ENCODE data around the gene TANGO6. TPM values are rescaled to one million over a fixed set of nuclear protein-coding genes. Genes with fewer than 3 reads are reported as not detected.

Gene TANGO6
- total RNA-seq, 1 donor from 2014 or later, result 12.8 TPM

GRCh38 chr16:68892214-68892613 is 48.9 kb downstream of the TANGO6 start:
- Histone ChIP-seq H3K9me3 (ENCODE audit: low read depth) (no peaks in the 10 kb centered on the region), H3K79me2 (ENCODE audit: low read depth) (no peaks in the 10 kb centered on the region), H3K27ac (no peak overlapping the region), H4K20me1 (ENCODE audit: low read depth) (peaks cover 4% of the 10 kb centered on the region), H3K9ac (no peak overlapping the region), H2AFZ (replicated peaks) (no peak overlapping the region), H3K4me1 (no peaks in the 10 kb centered on the region), H3K4me3 (no peak overlapping the region), H3K4me2 (no peak overlapping the region), H3K27me3 (no peaks in the 10 kb centered on the region), H3K36me3 (no peaks in the 10 kb centered on the region), H3F3A (ENCODE audit: low read depth) (no peaks in the 10 kb centered on the region)
- Mint-ChIP-seq H3K27ac (no peak overlapping the region), H3K27me3 (ENCODE audit: insufficient read depth, low read depth) (peaks cover 2% of the 10 kb centered on the region), H3K36me3 (no peaks in the 10 kb centered on the region), H3K9me3 (no peaks in the 10 kb centered on the region), H3K4me1 (peaks cover 6% of the 10 kb centered on the region), H3K4me3 (no peak overlapping the region)
- no peak for DNase-seq (ENCODE audit: low spot score)
- TF ChIP-seq EZH2phosphoT487 (IDR thresholded peaks at IDR 0.05) (no peak), EZH2 (IDR thresholded peaks at IDR 0.05) (no peak)
- TF ChIP-seq, protein P1, sequence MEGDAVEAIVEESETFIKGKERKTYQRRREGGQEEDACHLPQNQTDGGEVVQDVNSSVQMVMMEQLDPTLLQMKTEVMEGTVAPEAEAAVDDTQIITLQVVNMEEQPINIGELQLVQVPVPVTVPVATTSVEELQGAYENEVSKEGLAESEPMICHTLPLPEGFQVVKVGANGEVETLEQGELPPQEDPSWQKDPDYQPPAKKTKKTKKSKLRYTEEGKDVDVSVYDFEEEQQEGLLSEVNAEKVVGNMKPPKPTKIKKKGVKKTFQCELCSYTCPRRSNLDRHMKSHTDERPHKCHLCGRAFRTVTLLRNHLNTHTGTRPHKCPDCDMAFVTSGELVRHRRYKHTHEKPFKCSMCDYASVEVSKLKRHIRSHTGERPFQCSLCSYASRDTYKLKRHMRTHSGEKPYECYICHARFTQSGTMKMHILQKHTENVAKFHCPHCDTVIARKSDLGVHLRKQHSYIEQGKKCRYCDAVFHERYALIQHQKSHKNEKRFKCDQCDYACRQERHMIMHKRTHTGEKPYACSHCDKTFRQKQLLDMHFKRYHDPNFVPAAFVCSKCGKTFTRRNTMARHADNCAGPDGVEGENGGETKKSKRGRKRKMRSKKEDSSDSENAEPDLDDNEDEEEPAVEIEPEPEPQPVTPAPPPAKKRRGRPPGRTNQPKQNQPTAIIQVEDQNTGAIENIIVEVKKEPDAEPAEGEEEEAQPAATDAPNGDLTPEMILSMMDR (IDR thresholded peaks at IDR 0.05), result no peak

DNA sequence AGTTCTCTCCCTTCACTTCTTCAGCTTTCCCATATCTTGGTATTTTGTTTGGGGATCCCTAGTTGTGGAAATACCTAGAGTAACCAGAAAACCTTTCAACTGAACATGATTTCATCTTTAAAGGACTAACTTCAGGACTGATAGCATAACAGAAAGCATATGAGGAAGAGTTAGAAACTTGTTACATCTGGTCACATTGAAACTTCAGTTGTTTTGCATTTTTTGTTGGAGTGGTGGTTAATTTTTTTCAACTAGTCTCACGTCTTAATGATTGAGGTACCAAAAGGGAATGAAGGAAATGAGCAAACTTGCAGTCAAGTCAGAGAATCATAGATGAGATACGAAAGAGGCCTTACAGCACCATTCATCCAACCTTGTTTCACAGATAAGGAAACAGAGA is 49.6 kb downstream of the TANGO6 start:
- DNase-seq (ENCODE audit: low spot score), result no peak
- no peak overlapping the region for H3K27ac ChIP-seq
- no peaks in the 10 kb centered on the region for H3K36me3 ChIP-seq
- H3K27ac Mint-ChIP-seq, result no peak overlapping the region
- no peaks in the 10 kb centered on the region for H3K36me3 Mint-ChIP-seq
- H3K4me1 Mint-ChIP-seq, result peaks cover 6% of the 10 kb centered on the region
- H3K9ac ChIP-seq, result no peak overlapping the region
- peaks cover 4% of the 10 kb centered on the region for H4K20me1 ChIP-seq (ENCODE audit: low read depth)
- H3K4me3 ChIP-seq, result no peak overlapping the region
- H3K9me3 ChIP-seq (ENCODE audit: low read depth), result no peaks in the 10 kb centered on the region
- no peaks in the 10 kb centered on the region for H3K79me2 ChIP-seq (ENCODE audit: low read depth)
- H3F3A ChIP-seq (ENCODE audit: low read depth), result no peaks in the 10 kb centered on the region
- H3K4me3 Mint-ChIP-seq, result no peak overlapping the region
- no peaks in the 10 kb centered on the region for H3K4me1 ChIP-seq
- no peak overlapping the region for H3K4me2 ChIP-seq
- peaks cover 2% of the 10 kb centered on the region for H3K27me3 Mint-ChIP-seq (ENCODE audit: insufficient read depth, low read depth)
- no peaks in the 10 kb centered on the region for H3K9me3 Mint-ChIP-seq
- no peaks in the 10 kb centered on the region for H3K27me3 ChIP-seq
- H2AFZ ChIP-seq (replicated peaks), result no peak overlapping the region
- TF ChIP-seq EZH2 (IDR thresholded peaks at IDR 0.05), result no peak
- TF ChIP-seq, protein P1 (IDR thresholded peaks at IDR 0.05), result no peak

GRCh38 chr16:68893710-68894705 is 50.7 kb downstream of the TANGO6 start:
- H3K79me2 ChIP-seq (ENCODE audit: low read depth), result no peaks in the 10 kb centered on the region
- H4K20me1 ChIP-seq (ENCODE audit: low read depth), result peaks cover 4% of the 10 kb centered on the region
- no peaks in the 10 kb centered on the region for H3K36me3 ChIP-seq
- no peaks in the 10 kb centered on the region for H3K9me3 Mint-ChIP-seq
- peak; percentile 68 for DNase-seq (ENCODE audit: low spot score)
- H3K36me3 Mint-ChIP-seq, result no peaks in the 10 kb centered on the region
- no peaks in the 10 kb centered on the region for H3K4me1 ChIP-seq
- H3K27ac ChIP-seq, result no peak overlapping the region
- H3K9me3 ChIP-seq (ENCODE audit: low read depth), result no peaks in the 10 kb centered on the region
- no peaks in the 10 kb centered on the region for H3K27me3 ChIP-seq
- H3F3A ChIP-seq (ENCODE audit: low read depth), result no peaks in the 10 kb centered on the region
- TF ChIP-seq EZH2 (IDR thresholded peaks at IDR 0.05) (no peak), EZH2phosphoT487 (IDR thresholded peaks at IDR 0.05) (no peak)
- TF ChIP-seq, protein P1 (IDR thresholded peaks at IDR 0.05), result no peak
- H3K27ac Mint-ChIP-seq, result no peak overlapping the region
- peaks cover 3% of the 10 kb centered on the region for H3K27me3 Mint-ChIP-seq (ENCODE audit: insufficient read depth, low read depth)
- no peak overlapping the region for H3K4me2 ChIP-seq
- H3K4me3 ChIP-seq, result no peak overlapping the region
- H3K9ac ChIP-seq, result no peak overlapping the region
- H3K4me3 Mint-ChIP-seq, result no peak overlapping the region
- no peak overlapping the region for H2AFZ ChIP-seq (replicated peaks)
- peaks cover 6% of the 10 kb centered on the region for H3K4me1 Mint-ChIP-seq
